NCI-H1694 treated with DMSO at 0.1 percent for 48 hours (cell line): Measurements from ENCODE around the gene TCHP.
"Not testable (repeated sequence)": the region's sequence is repeated elsewhere in the genome, so short reads cannot be mapped to it uniquely, and the experiment has no call there.

Experiments
- DNase-seq: peaks from one replicate; lab custom pipeline; 2025; lab: John Stamatoyannopoulos, UW

The TCHP gene

DNA sequence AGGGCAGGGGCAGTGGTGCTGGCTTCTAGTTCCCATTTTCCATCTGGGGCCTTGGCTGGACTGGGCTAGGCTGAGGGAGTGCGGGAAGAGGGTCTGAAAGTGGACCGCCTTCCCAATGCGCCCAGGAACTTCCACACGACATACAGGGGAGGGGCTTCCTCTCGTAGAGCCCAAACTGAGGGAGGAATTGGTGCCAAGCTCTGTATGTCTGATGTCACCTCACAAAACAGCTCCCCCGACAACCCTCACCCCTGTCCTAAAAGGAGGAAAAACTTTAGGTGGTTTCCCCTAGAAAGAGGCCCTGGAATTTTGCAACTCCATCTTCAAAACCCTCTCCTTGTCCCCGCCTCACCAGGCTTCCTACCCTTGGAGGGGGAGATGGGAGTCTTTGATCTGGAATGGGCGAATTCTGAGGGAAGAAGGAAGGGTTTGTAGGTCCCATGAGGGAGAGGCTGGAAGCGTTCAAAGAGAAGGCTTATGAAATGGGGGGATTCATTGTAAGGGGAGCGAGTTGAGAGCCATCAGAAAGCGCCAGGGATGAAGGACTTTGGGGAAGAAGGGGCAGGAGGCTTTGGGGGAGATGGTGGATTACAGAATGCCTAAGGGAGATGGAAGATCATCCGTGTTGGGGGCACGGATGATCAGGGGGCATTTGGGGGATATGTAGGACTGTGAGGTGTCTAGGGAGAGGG lies 20.6 kb upstream of the TCHP start:
- no peak for DNase-seq

DNA sequence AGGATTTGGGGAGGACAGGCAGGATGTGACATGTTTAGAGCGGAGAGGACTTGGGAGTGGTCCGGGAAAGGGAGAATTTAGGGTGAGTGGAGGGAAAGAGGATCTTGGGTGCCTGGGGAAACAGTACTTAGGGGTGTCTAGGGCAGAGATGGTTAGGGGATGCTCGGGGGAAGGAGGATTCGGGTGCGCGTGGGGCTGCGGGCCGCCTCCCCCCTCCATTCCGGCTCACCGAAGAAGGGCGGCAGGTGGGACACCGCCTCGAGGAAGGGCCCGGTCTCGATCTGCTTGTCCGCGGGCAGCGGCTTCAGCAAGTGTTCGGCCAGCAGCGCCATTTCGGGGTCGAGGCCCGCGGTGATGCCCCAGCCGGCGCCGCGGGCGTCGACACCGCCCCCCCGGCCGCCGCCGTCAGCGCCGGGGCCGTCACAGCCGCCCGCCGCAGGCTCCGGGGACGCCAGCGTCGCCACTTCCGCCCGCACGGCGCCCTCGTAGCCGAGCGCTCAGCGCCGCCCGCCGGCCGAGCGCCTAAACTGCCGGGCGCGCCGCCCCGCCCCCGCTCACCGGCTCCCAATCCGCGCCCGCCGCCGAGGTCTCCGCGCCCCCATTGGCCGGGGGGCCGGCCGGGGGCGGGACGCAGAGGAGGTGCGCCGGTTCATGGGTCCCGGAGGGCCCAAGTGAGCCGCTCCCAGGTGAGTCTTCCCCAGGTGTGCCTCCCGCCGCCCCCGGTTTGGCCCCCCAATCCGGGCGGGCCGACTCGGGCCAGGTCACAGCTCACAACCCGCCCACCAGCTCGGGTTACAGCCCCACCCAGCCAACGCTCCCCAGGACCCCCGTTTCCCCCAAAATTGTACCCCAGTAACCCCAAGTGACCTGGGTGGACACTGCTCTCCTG lies 19.8 kb upstream of the TCHP start, which contains the start of gene GLTP:
Gene GLTP, minus strand, starts transcription at position 499 of the 889 bp plus-strand sequence. Its CDS starts 167 bp downstream, at position 332.
- peak; percentile 43 for DNase-seq

DNA sequence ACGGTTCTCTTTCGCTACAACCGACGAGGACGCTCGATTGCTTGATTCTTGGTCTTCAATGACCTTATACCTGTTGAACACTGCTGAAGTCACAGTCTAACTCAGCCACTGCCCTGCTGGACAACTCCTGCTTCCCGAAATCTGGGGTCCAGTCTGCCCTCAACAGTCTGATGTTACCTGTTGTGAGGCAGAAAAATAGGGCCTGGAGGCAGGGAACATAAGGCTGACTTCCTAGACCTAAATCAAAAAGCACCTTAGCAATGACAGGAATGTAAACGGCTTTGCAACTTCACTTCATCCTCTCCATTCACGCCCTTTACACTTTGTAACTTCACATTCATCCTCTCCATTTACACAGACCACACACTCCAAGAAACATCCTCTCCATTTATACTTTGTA lies 19.1 kb upstream of the TCHP start:
- DNase-seq: no peak

DNA sequence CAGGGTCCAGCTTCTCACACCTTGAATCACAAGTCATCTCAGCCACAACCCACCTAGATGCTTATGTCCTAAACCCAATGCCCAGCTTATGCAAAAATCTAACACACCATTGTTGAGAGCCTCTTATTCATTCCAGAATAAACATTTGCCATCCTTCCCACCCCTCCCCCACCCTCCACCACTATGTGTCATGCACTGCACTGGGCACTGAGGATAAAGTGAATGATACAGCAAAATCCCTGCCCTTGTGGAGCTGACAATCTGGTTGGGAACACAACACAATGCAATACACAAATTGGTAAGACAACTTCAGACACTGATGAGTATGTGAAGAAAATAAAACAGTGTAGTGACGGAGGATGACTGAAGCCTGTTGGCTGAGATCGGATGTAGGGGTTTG lies 18.3 kb upstream of the TCHP start:
- no peak for DNase-seq

DNA sequence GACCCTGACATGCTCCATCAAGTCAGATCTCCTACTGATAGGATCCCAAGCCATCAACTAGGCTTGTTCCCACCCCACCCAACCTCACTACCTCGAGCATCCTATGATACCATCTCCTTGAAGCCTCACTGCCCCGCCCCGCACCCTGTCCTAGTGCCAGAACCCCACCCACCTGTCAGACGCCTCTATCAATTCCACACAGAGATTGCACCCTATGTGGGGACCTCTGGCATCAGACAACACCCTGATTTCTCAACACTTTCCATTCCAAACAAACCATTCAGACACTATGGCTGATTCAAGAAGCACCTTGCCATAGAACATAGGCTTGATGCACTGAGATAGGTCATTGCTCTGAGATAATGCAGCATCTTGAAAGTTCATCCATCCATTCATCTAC lies 16.6 kb upstream of the TCHP start:
- no peak for DNase-seq

DNA sequence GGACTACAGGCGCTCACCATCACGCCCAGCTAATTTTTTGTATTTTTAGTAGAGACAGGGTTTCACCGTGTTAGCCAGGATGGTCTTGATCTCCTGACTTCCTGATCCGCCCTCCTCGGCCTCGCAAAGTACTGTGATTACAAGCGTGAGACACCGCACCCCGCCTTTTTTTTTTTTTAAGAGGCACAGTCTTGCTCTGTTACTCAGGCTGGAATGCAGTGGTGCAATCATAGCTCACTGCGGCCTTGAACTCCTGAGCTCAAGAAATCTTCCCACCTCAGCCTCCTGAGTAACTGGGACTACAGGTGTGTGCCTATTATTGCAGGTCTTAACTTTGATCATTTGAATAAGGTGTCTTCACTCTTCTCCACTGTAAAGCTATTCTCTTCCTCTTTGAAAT lies 14.5 kb upstream of the TCHP start:
- DNase-seq: no peak

DNA sequence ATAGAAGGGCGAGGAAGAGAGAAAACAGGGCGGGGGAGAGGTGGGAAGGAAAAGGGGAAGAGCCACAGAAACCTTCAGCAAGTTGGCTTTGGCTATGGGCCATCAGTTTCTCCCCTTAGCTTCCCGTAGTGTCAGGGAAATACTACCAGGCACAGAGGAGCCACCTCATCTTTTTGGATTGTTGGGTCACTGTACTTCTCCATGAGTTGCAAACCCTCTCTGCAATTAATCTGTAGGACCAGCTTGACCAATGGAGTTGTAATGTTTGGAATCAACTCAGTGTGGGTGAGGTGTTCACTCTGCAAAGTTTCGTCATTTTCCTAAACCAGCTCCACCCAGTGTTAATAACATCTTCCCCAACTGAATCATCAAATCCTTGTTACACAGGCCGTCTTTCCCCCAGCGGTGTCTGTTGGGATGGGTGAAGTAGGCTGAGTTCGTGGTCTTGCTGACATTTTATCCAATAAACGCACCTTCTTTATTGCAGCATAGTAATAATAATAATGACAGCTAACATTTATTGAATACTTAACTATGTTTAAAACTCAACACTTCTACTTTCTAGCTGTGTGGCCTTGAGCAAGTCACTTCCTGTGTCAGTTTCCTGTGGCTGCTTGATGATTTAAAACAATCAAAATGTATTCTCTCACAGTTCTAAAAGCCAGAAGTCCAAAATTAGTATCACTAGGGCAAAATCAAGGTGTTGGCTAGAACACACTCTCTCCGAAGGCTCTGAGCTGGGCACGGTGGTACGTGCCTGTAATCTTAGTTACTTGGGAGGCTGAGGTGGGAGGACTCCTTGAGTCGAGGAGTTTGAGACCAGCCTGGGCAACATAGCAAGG lies 11.7 kb upstream of the TCHP start:
- no peak for DNase-seq

DNA sequence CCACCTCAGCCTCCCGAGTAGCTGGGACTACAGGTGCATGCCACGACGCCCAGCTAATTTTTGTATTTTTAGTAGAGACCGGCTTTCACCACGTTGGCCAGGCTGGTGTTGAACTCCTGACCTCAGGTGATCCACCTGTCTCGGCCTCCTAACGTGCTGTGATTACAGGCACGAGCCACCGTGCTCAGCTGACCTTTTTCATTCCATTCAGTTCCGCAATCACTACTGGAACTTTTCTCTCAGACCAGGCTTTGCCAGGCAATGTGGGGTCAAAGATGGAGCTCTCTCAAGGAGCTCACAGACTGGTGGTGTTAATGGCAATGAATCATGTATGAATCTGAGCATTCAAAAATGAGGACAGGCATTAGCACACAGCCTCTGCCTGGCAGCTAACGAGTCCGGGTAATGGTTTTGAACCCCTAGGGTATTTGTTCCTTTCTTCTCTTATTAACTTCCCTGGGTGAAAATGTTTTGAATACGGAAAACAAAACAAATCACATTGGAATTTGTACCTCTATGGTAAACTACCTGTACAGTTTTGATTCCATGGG lies 9.4 kb upstream of the TCHP start:
- no peak for DNase-seq

DNA sequence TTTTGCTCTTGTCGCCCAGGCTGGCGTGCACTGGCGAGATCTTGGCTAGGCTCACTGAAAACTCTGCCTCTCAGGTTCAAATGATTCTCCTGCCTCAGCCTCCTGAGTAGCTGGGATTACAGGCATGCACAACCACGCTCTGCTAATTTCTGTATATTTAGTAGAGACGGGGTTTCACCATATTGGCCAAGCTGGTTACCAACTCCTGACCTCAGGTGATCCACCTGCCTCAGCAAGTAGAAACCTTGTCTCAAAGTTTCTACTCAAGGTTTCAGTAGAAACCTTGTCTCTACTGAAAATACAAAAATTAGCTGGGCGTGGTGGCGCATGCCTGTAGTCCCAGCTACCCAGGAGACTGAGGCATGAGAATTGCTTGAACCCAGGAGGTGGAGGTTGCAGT lies 8.3 kb upstream of the TCHP start:
- not testable (repeated sequence) for DNase-seq

DNA sequence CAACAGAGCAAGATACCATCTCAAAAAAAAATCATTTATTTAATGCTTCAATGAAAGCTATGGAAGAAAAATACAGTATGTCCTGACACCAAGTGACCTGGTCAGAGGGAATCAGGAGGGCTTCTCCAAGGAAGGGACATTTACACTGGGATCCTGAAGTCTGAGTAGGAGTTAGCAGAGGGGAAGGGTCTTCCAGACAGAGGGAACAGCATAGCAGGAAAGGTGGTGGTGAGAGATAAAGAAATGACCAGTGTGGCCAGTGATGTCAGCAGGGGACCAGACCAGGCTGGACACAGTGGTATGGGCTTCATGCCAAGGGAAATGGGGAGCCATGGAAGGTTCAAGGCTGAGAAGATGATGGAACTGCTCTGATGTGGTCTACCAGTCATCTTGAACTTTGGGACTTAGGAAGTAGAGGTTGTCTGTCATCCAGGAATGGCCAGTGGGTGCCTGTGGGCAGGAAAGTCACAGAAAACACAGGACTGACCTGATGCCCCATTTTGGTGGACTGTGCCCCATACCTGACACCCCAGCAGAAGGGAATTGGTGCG lies 7.8 kb upstream of the TCHP start:
- no peak for DNase-seq

DNA sequence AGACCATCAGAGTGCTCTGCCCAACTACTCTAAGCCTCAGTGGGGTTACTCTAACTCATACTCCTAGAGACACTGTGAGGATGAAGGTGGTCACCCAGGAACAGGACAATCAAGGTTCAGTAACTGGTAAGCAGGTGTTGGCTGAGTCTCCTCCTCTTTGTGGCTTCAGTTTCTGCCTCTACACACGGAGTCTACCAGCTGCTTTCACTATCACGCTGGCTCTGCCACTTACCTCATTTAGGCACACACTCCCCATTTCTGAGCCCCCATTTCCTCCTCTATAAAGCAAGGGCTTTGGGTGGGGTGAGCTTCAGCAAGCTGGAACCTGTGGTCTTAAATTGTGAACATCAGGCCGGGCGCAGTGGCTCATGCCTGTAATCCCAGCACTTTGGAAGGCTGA lies 7.3 kb upstream of the TCHP start:
- DNase-seq: no peak

DNA sequence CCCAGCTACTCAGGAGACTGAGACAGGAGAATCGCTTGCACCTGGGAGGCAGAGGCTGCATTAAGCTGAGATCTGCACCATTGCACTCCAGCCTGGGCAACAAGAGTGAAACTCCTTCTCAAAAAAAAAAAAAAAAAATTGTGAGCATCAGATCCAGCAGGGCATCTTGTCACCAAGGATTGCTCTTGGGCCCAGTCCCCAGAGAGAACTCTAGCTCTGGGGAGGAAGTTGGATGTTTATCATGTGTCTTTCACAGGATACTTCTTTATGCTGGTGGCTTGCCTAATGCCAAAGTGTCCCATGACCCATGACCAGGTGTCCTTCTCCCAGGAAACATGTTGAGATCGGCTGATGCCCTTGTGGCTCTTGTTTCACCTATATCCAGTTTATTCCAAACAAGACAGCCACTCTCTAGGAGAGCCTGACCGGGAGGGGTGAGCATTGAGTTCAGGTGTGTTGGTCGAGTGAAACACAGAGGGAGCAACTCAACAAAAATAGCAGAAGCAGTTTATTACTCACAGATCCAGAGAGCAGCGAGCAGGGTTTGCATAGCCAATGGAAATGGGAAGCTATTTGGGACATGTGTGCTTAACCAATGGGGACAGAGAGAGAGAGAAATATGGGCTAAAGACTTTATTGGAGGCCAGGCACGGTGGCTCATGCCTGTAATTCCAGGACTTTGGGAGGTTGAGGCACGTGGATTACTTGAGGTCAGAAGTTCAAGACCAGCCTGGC lies 6.6 kb upstream of the TCHP start:
- DNase-seq: no peak

DNA sequence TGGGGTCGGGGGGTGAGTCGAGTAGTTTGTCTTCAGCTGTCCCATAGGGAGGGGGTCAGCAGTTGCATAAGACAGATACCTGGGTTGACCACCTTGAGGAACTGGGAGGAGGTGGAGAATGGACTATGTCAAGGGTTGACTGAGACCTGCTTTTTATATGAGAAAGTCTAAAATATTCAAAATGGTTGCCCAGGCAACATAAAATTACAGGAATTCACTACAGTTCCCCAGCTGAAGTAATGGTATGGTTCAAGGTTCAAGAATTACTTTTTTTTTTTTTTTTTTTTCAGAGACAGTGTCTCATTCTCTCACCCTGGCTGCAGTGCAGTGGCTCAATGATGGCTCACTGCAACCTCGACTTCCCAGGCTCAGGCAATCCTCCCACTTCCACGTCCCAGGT lies 5.1 kb upstream of the TCHP start:
- DNase-seq: no peak

DNA sequence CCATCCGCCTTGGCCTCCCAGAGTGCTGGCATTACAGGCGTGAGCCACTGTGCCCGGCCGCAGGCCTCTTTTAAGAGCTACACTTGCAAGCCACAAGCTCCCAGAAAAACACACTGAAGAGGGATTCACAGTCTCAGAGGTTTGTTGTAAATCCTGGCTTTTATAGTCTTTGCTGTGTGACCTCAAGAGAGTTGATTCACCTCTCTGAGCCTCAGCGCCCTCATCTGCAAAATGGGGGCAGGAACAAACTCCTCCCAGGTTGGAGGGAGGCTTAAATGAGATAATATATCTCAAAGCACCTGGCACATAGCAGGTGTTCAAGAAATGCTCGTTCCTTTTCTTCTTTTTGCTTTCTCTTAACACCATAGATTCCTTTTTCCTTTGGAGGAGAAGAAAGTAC lies 3.9 kb upstream of the TCHP start:
- DNase-seq: no peak

DNA sequence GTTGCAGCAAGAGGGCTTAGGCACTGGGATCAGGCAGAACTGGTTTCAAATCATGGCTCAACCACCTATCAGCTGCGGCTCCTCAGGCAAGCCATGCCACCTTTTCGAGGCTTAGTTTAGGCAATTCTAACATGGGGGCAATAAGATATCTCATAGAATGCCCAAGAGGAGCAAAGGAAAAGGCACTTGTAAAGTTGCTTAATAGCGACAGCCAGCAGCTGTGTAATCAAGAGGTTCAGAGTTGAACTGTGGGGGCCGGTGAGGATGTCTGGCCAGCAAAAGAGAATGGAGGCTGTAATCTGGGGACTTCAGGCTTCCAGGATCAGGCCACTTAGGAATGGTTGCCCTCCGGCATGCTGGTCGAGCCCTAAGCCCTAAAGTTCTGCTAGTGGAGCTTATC lies 3.0 kb upstream of the TCHP start:
- no peak for DNase-seq

DNA sequence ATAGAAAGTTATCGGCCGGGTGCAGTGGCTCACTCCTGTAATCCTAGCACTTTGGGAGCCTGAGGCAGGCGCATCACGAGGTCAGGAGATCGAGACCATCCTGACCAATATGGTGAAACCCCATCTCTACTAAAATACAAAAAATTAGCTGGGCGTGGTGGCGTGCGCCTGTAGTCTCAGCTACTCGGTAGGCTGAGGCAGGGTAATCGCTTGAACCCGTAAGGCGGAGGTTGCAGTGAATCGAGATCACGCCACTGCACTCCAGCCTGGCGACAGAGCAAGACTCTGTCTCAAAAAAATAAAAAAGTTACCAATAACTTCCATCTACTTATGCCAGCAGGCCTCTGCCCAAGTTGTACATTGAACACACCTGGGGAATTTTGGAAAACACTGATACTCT lies 729 bp upstream of the TCHP start:
- not testable (repeated sequence) for DNase-seq

DNA sequence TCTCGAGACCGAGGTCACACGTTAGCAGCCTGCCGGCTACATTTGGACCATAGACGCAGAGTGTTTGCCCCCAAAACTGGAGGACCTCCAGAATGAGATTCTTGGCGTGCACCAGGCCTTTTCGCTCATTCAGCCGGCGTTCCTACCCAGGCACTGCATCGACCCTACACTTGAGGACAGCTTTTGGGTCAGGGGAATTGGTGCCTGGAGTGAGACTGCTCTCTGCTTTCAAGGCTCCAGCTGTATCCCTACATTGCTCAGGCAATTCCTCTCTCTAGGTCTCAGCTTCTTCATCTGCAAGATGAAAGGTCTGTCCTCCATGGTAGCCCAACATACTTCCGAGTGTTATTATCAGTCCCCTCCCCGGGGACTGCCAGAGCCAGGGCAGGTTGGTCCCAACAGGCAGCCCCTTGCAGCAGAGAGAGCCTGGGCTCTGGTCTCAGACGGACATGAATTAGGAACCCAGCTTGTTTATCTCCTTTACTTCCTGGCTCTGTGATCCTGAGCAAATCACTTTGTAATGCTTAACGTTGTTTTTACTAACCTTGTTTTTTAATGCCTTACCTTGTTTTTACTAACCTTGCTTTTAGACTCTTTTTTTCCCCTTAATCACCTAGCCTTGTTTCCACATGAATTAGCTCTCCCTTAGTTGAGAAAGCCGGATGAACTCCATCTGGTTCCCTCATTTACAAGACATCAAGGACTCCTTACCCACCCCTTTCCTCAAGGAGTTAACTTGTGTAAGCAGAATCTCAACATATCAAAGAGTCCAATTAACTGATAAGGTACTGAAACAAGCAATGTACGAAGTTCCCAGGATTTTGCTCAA lies 892 bp downstream of the TCHP start:
- DNase-seq: no peak

DNA sequence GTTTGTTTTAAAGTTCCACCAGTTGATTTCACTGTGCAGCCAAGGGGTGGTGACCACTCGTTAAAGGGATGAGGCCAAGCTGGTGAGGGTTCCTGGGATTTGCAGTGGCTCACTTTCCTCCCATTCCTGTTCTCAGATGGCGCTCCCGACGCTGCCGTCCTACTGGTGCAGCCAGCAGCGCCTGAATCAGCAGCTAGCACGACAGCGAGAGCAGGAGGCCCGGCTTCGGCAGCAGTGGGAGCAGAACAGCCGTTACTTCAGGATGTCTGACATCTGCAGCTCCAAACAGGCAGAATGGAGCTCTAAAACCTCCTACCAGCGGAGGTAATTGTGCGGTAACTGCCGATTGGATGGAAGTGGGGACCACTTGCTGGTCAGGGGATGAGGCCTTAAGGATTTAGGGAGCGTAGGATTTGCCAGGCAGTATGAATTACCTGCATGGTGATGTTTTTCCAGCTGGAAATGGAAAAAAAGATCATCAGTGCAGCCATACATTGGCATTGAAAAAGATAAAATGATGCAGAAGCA lies 2.9 kb downstream of the TCHP start:
- no peak for DNase-seq

DNA sequence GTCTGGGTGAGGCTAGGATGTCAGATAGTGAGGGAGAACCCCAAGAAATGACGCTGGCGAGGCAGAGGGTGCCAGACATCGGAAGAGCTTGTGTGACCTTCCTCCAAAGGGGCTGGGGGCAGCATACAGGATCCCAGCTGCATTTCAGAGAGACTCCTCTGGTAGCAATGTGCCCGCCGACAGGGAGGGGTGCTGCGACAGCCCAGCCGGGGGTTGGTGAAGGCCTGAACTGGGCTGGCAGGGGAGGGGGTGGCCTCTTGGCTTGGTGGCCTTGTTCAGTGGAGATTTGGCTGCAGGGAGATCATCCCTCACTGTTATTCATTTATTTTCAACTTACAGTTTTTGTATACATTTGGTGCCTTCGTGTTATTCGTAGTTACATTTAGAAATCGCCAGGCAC lies 5.2 kb downstream of the TCHP start:
- no peak for DNase-seq
